Endothelial cell of umbilical vein (primary cell): ENCODE measurements around the gene SMIM41. TPM values are rescaled to one million over a fixed set of nuclear protein-coding genes. Genes with fewer than 3 reads are reported as not detected.

Experiments
- BruUV-seq: library from RNA; stranded (reverse); fragments of 400-500 nt; replicated peaks from 2 replicates; lab custom pipeline; 2021; lab: Mats Ljungman, UMichigan
- CTCF ChIA-PET: fragments of 300-600, 350-600 bp; sonication (Branson Sonifier 250); formaldehyde crosslinking; loops from one replicate; lab custom pipeline; 2021; ENCODE audit warnings: antibody characterized with exemption, inconsistent platforms; lab: Charles Lee
- POLR2A ChIA-PET: fragments of 300-600, 350-600 bp; sonication (Branson Sonifier 250); formaldehyde crosslinking; loops from one replicate; lab custom pipeline; 2021; ENCODE audit warnings: antibody characterized with exemption, inconsistent platforms; lab: Charles Lee
- DNase-seq: peaks from one replicate; pipeline ENCODE4 v3.0.0-alpha.2; 2011; ENCODE audit warnings: low read depth, low spot score
- FAIRE-seq: peaks from 2 replicates; lab custom pipeline; 2011; peaks lifted over from hg19 to GRCh38; lab: Jason Lieb, UNC
- H2AFZ ChIP-seq: 2 replicates; pipeline ENCODE4 v1.6.0; 2012; ENCODE audit warnings: low read depth, low read length, control low read depth, inconsistent platforms
- H3K27ac ChIP-seq: 2 replicates; pipeline ENCODE4 v1.5.1; 2011; ENCODE audit warnings: low read depth, mild to moderate bottlenecking, control low read depth, low read length, moderate library complexity; ENCODE audit not compliant: insufficient read depth
- H3K27me3 ChIP-seq, 2 experiments: 2 replicates each; pipeline versions ENCODE4 v1.6.0 to v1.6.1; 2011; ENCODE audit warnings: low read length in 2 of 2, mixed read lengths in 1 of 2; ENCODE audit not compliant: control insufficient read depth in 2 of 2, insufficient read depth in 2 of 2
- H3K36me3 ChIP-seq, 2 experiments: 2 replicates in 1 of 2; 3 replicates in 1 of 2; pipeline ENCODE4 v1.5.1; 2011; ENCODE audit warnings: low read length in 2 of 2, mild to moderate bottlenecking in 1 of 2, moderate library complexity in 1 of 2; ENCODE audit not compliant: control insufficient read depth in 2 of 2, insufficient read depth in 2 of 2; ENCODE audit errors: extremely low read depth in 1 of 2
- H3K4me1 ChIP-seq: 3 replicates; pipeline ENCODE4 v1.5.1; 2011; ENCODE audit warnings: mild to moderate bottlenecking, low read length; ENCODE audit not compliant: control insufficient read depth, insufficient read depth; ENCODE audit errors: extremely low read depth
- H3K4me2 ChIP-seq: 2 replicates; pipeline ENCODE4 v1.6.1; 2011; ENCODE audit warnings: low read length, control low read depth, mixed read lengths; ENCODE audit not compliant: insufficient read depth
- H3K4me3 ChIP-seq, 3 experiments: fragments of 200-600 bp in 1 of 3; sonication (generic), shearing (Covaris generic) in 1 of 3; replicated peaks in 1 of 3; 2 replicates each; pipeline ENCODE4 v1.5.1; 2011 to 2016; ENCODE audit warnings: control low read depth in 3 of 3, low read length in 3 of 3, mild to moderate bottlenecking in 2 of 3, inconsistent platforms in 1 of 3, low read depth in 1 of 3, moderate library complexity in 1 of 3; ENCODE audit not compliant: insufficient read depth in 1 of 3
- H3K79me2 ChIP-seq: 2 replicates; pipeline ENCODE4 v1.6.0; 2012; ENCODE audit warnings: low read length, inconsistent platforms; ENCODE audit not compliant: control insufficient read depth, insufficient read depth
- H3K9ac ChIP-seq: replicated peaks from 2 replicates; pipeline ENCODE3; 2011; ENCODE audit warnings: low read length, control low read depth; ENCODE audit not compliant: insufficient read depth; ENCODE audit errors: extremely low read depth
- H3K9me1 ChIP-seq: replicated peaks from 3 replicates; pipeline ENCODE4 v1.6.0; 2011; ENCODE audit warnings: mild to moderate bottlenecking, low read length; ENCODE audit not compliant: control insufficient read depth, insufficient read depth; ENCODE audit errors: extremely low read depth
- H3K9me3 ChIP-seq: replicated peaks from 2 replicates; pipeline ENCODE4 v1.5.1; 2012; ENCODE audit warnings: low read length, inconsistent platforms; ENCODE audit not compliant: control insufficient read depth, insufficient read depth
- H4K20me1 ChIP-seq: replicated peaks from 2 replicates; pipeline ENCODE3; 2011; ENCODE audit warnings: mild to moderate bottlenecking, low read length; ENCODE audit not compliant: control insufficient read depth, insufficient read depth; ENCODE audit errors: extremely low read depth
- EZH2 ChIP-seq: IDR thresholded peaks from 2 replicates; pipeline ENCODE4 v1.6.1; 2012; ENCODE audit warnings: borderline replicate concordance, low read depth, mild to moderate bottlenecking, moderate library complexity, low read length, inconsistent platforms; ENCODE audit not compliant: severe bottlenecking
- JUN ChIP-seq: IDR thresholded peaks from 2 replicates; pipeline ENCODE4 v1.6.1; 2011; ENCODE audit warnings: borderline replicate concordance, low read depth; ENCODE audit not compliant: insufficient read length, insufficient read depth
- MYC ChIP-seq: IDR thresholded peaks from one replicate; pipeline ENCODE4 v1.6.1; 2011; ENCODE audit warnings: mild to moderate bottlenecking, low read depth, low read length
- POLR2A ChIP-seq: IDR thresholded peaks from 2 replicates; pipeline ENCODE4 v1.6.1; 2012; ENCODE audit warnings: low read depth, mild to moderate bottlenecking, control low read depth, low read length
- POLR2AphosphoS5 ChIP-seq: IDR thresholded peaks from 2 replicates; pipeline ENCODE4 v1.6.1; 2012; ENCODE audit warnings: low read depth, mild to moderate bottlenecking, control low read depth, low read length, moderate library complexity; ENCODE audit not compliant: insufficient read depth
- dilution Hi-C: fragments of 300-500 bp; cut with MboI; formaldehyde crosslinking; loops from one replicate; pipeline ENCODE4 v1.15.0; 2019; ENCODE audit warnings: low sequenced_read_pairs; ENCODE audit not compliant: extremely low pct_ligation_motif_present
- intact Hi-C: fragments of 100-400 bp; cut with micrococcal nuclease; formaldehyde crosslinking; loops from one replicate; pipeline ENCODE4 v1.10.0; 2022
- polyA plus RNA-seq, 4 experiments: library from polyadenylated mRNA; depleted of rRNA in 3 of 4; stranded (reverse) in 3 of 4; unstranded in 1 of 4; fragments of >200 nt; gene quantifications; 2 replicates each; pipeline versions ENCODE4 v1.2.1 to v1.2.3, GENCODE V29; 2011 to 2012; ENCODE audit warnings: missing spikeins in 1 of 4
- total RNA-seq: library from RNA; stranded (reverse); gene quantifications from 2 replicates; pipeline ENCODE4 v1.2.3, GENCODE V29; 2021

The SMIM41 gene
- total and polyA plus RNA-seq, 2 donors (not counting 3 experiments of a cell fraction or from before 2014, with no cell fraction given): not detected

GRCh38 chr12:52093346-52093745 is 13.8 kb downstream of the SMIM41 start:
- no peak overlapping the region for H3K4me2 ChIP-seq
- no peak for TF ChIP-seq POLR2A
- ChIA-PET POLR2A (interaction anchor here (0.6 kb wide), 1 partner anchor 1137 kb away, joined by 3 read pairs; no protein-coding TSS in a partner anchor), CTCF (interaction anchor here (1.0 to 2.3 kb wide), 4 partner anchors 10 to 68 kb away, joined by 4 to 17 read pairs (median 5); partner anchors contain the start of gene ATG101)
- DNase-seq (no peak), FAIRE-seq (no peak)
- no peaks in the 10 kb centered on the region for H3K9me1 ChIP-seq
- no peaks in the 10 kb centered on the region for H3K9me3 ChIP-seq
- H3K4me1 ChIP-seq: no peaks in the 10 kb centered on the region
- no peak overlapping the region for H3K4me3 ChIP-seq
- H3K79me2 ChIP-seq: no peaks in the 10 kb centered on the region
- intact Hi-C loops (no loop called here), dilution Hi-C loops (no loop called here)
- H3K36me3 ChIP-seq: no peaks in the 10 kb centered on the region
- H3K27ac ChIP-seq: no peak overlapping the region
- BruUV-seq: no TSS peak
- no peak overlapping the region for H3K9ac ChIP-seq
- no peaks in the 10 kb centered on the region for H4K20me1 ChIP-seq
- H2AFZ ChIP-seq: no peak overlapping the region
- peaks cover 17% of the 10 kb centered on the region in 2 experiments for H3K27me3 ChIP-seq

- no peak overlapping the region for H3K27ac ChIP-seq
- H3K9me3 ChIP-seq: no peaks in the 10 kb centered on the region
- POLR2A ChIA-PET: no interaction called here
- no peak for TF ChIP-seq POLR2A
- no peak for TF ChIP-seq MYC
- TF ChIP-seq EZH2: no peak
- TF ChIP-seq JUN: no peak
- no peak for TF ChIP-seq POLR2AphosphoS5
- DNase-seq (no peak), FAIRE-seq (no peak)
- intact Hi-C loops (loop anchor here (2.0 kb wide), 1 partner anchor 70 kb away; no protein-coding TSS in a partner anchor), dilution Hi-C loops (no loop called here)
- no peak overlapping the region for H2AFZ ChIP-seq
- no peak overlapping the region for H3K4me3 ChIP-seq
- H3K79me2 ChIP-seq: no peaks in the 10 kb centered on the region
- H3K9me1 ChIP-seq: no peaks in the 10 kb centered on the region
- no peak overlapping the region for H3K4me2 ChIP-seq
- H4K20me1 ChIP-seq: no peaks in the 10 kb centered on the region
- H3K36me3 ChIP-seq: no peaks in the 10 kb centered on the region
- no peaks in the 10 kb centered on the region for H3K4me1 ChIP-seq
- no peak overlapping the region for H3K9ac ChIP-seq
- no TSS peak for BruUV-seq
- CTCF ChIA-PET: interaction anchor here (0.6 kb wide), 1 partner anchor 19 kb away, joined by 3 read pairs; no protein-coding TSS in a partner anchor
- peaks cover 4 to 6% of the 10 kb centered on the region in 2 experiments for H3K27me3 ChIP-seq
These were observed 17.0 kb downstream of the SMIM41 start for GRCh38 chr12:52096332-52097044.
